AG10803 (cell line): ENCODE results near the gene PDE9A.

ENCODE experiments used
- DNase-seq: peaks from one replicate; pipeline ENCODE4 v3.0.0; 2010; ENCODE audit warnings: low read depth
- H3K4me3 ChIP-seq: 2 replicates; pipeline ENCODE4 v1.5.1; 2011; ENCODE audit warnings: mild to moderate bottlenecking, low read length, control low read depth
- TF ChIP-seq, protein P1 (sequence below): conservative IDR thresholded peaks from 2 replicates; pipeline ENCODE4 v1.5.1; 2011; ENCODE audit warnings: mild to moderate bottlenecking, low read length, control low read depth, inconsistent platforms

Gene PDE9A

DNA sequence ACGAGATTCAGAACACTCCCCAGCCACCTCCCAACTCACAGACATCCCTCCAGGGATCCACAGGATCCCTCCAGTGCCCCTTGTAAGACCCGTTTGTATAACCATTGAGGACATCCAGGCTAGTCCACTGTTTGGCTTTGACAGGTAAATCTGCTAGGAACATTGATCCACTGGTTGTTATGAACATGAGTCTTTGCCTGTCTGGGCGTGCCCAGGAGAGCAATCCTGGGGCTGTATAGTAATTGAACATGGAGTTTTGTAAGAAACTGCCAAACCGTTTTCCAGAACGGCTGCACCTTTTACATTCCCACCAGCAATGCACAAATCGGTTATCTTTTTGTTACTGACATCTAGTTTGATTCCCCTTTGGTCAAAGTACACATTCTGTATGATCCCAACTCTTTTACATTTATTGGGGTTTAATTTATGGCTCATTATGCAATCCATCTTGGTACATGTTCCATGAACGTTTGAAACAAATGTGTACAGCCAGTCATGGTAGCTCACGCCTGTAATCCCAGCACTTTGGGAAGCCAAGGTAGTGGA lies 137.2 kb downstream of the PDE9A start:
- DNase-seq, result no peak
- TF ChIP-seq, protein P1, sequence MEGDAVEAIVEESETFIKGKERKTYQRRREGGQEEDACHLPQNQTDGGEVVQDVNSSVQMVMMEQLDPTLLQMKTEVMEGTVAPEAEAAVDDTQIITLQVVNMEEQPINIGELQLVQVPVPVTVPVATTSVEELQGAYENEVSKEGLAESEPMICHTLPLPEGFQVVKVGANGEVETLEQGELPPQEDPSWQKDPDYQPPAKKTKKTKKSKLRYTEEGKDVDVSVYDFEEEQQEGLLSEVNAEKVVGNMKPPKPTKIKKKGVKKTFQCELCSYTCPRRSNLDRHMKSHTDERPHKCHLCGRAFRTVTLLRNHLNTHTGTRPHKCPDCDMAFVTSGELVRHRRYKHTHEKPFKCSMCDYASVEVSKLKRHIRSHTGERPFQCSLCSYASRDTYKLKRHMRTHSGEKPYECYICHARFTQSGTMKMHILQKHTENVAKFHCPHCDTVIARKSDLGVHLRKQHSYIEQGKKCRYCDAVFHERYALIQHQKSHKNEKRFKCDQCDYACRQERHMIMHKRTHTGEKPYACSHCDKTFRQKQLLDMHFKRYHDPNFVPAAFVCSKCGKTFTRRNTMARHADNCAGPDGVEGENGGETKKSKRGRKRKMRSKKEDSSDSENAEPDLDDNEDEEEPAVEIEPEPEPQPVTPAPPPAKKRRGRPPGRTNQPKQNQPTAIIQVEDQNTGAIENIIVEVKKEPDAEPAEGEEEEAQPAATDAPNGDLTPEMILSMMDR, result no peak
- no peak overlapping the region for H3K4me3 ChIP-seq

DNA sequence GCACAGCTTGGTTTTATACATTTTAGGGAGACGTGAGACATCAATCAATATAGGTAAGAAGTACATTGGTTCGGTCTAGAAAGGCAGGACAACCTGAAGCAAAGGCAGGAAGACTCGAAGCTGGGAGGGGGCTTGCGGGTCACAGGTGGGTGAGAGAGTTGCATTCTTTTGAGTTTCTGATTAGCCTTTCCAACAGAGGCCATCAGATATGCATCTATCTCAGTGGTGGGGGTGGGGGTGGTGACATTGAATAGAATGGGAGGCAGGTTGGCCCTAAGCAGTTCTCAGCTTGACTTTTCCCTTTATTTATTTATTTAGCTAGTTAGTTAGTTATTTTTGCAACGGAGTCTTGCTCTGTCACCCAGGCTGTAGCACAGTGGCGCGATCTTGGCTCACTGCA lies 140.4 kb downstream of the PDE9A start:
- no peak for DNase-seq
- TF ChIP-seq, protein P1, result no peak
- H3K4me3 ChIP-seq, result no peak overlapping the region

DNA sequence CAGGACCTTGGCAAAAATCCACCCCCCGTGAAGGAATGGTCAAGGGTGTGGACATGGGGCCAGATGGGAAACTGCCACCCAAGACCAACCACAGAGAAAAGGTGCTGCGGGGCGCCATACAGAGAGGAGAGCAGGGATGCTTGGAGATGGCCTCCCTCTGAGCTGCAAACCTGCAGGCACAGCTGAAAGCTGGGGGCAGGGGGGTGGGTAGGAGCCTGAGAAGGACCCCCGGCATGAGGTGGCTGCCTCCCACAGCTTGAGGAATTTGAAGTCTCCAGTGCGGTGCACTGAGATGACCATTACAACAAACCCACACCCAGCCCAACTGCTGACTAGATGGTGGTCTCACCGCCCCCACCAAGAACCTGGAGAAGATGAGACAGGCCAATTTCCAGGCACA lies 141.1 kb downstream of the PDE9A start:
- DNase-seq, result no peak
- H3K4me3 ChIP-seq, result no peak overlapping the region
- TF ChIP-seq, protein P1, result no peak

DNA sequence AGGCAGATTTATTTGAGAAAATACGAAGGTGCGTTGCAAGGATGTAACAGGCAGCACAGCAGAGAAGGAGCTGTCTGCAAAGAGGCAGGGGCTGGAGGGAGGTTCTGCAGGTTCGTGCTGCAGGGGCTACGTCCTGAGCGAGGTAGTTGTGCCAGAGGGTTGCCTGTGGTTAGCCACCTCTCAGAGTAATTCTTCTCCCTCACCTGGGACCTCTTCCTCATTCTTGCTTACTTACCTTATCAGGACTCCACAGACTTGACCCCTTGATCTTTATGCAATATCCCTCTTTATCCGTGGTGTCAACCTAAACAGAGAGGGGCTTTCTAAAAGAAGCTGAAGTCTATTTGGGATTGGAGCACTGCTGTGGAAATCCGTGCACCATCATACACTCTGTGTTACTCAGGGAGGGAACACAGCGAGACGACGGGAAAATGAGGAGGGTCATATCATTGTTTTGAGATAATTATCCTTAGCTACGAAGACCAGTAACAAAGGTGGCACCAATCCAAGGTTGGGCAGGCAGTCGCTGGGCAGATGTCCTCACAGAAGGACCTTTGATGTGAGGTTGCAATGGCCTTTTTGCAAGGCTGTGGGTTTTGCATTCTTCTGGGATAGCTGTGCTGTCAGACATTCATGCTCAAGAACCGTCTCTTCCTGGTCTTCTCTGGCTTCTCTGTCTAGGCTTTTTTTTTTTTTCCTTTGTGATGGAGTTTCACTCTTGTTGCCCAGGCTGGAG lies 143.1 kb downstream of the PDE9A start:
- no peak for DNase-seq
- H3K4me3 ChIP-seq, result no peak overlapping the region
- TF ChIP-seq, protein P1, result no peak

DNA sequence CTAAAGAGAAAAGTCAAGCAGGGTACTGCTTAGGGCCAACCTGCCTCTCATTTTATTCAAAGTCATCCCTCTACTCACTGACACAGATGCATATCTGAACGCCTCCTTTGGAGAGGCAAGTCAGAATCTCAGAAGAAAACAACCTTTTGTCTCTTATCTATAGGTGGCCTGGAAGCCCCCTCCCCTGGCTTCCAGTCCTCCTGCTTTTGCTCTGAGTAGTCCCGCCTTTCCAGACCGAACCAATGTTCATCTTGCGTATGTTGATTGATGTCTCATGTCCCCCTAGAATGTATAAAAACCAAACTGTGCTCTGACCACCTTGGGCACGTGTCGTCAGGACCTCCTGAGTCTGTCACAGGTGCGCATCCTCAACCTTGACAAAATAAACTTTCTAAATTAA lies 144.1 kb downstream of the PDE9A start:
- TF ChIP-seq, protein P1, result no peak
- DNase-seq, result no peak

DNA sequence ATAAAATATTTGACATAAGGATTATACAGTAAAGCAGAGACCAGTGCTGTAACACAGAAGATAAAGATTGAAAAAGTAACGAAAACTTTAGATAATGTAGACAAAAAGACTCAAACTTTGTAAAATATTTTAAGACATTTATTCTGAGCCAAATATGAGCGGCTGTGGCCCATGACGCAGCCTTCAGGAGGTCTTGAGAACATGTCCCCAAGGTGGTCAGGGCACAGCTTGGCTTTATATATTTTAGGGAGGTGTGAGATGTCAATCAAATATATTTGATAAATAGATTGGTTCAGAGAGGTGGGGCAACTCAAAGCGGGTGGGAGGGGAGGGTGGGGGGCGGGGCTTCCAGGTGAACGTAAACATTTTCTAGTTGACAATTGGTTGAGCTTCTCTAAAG lies 144.7 kb downstream of the PDE9A start:
- TF ChIP-seq, protein P1, result no peak
- DNase-seq, result no peak
- H3K4me3 ChIP-seq, result no peak overlapping the region

More for the DNA sequence above, 144.1 kb downstream of the PDE9A start:
- H3K4me3 ChIP-seq, result no peak overlapping the region

DNA sequence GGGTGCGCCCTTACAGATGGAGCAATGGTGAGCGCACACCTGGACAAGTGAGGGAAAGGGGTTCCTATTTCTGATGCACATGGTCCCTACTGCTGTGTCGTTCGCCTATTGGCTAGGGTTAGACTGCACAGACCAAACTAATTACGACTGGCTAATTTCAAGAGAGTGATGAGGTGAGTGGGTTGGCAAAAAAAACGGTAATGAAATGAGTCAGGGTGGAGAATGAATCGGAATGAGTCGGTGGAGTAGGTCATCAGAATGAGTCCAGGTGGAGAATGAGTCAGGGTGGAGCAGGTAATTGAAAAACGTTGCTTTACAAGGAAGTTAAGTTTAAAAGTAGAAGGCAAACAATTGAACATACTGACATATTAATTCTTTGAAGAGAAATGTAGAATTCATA lies 146.1 kb downstream of the PDE9A start:
- no peak for DNase-seq
- TF ChIP-seq, protein P1, result no peak
- H3K4me3 ChIP-seq, result no peak overlapping the region
